CD14-positive monocyte (primary cell): Measurements from ENCODE around the gene NTNG2. TPM values are rescaled to one million over a fixed set of nuclear protein-coding genes. Genes with fewer than 3 reads are reported as not detected.

ENCODE experiments used
- DNase-seq, 3 donors: peaks; one replicate each; pipeline ENCODE4 v3.0.0-alpha.2; 2011 to 2022
- H2AFZ ChIP-seq: 2 replicates; pipeline ENCODE4 v1.6.0; 2012; ENCODE audit warnings: mild to moderate bottlenecking, low read depth, low read length, inconsistent platforms; ENCODE audit not compliant: insufficient read depth, poor library complexity, severe bottlenecking
- H3K27ac ChIP-seq, 2 donors: 1 replicate in 1 of 2; 2 replicates in 1 of 2; pipeline ENCODE4 v1.5.1; 2012 to 2013; ENCODE audit warnings: low read length in 2 of 2, control low read depth in 1 of 2, inconsistent platforms in 1 of 2, low read depth in 1 of 2, mild to moderate bottlenecking in 1 of 2
- H3K27me3 ChIP-seq, 2 donors: one replicate each; pipeline versions ENCODE4 v1.6.0 to v1.6.1; 2011 to 2013; ENCODE audit warnings: low read length in 2 of 2; ENCODE audit not compliant: control insufficient read depth in 2 of 2, insufficient read depth in 2 of 2
- H3K36me3 ChIP-seq, 2 donors: replicated peaks in 1 of 2; 1 replicate in 1 of 2; 2 replicates in 1 of 2; pipeline versions ENCODE4 v1.5.1 to v1.6.1; 2012 to 2013; ENCODE audit warnings: low read length in 2 of 2, control low read depth in 1 of 2, inconsistent platforms in 1 of 2, mild to moderate bottlenecking in 1 of 2; ENCODE audit not compliant: insufficient read depth in 2 of 2, control insufficient read depth in 1 of 2
- H3K4me1 ChIP-seq, 2 donors: 1 replicate in 1 of 2; 2 replicates in 1 of 2; pipeline versions ENCODE4 v1.5.1 to v1.6.1; 2012 to 2013; ENCODE audit warnings: low read length in 2 of 2, control low read depth in 1 of 2, inconsistent platforms in 1 of 2, mild to moderate bottlenecking in 1 of 2, moderate library complexity in 1 of 2; ENCODE audit not compliant: insufficient read depth in 2 of 2, control insufficient read depth in 1 of 2
- H3K4me2 ChIP-seq: replicated peaks from 2 replicates; pipeline ENCODE3; 2012; ENCODE audit warnings: low read length, moderate library complexity, mild to moderate bottlenecking; ENCODE audit not compliant: poor library complexity, severe bottlenecking; ENCODE audit errors: extremely low read depth
- H3K4me3 ChIP-seq, 3 experiments: fragments of 200-600 bp in 1 of 3; sonication (generic) in 1 of 3; replicated peaks in 1 of 3; 1 replicate in 2 of 3; 2 replicates in 1 of 3; pipeline ENCODE4 v1.5.1; 2011 to 2013; ENCODE audit warnings: low read length in 3 of 3, mild to moderate bottlenecking in 3 of 3, control low read depth in 2 of 3, low read depth in 2 of 3, inconsistent platforms in 1 of 3, moderate library complexity in 1 of 3
- H3K79me2 ChIP-seq: 2 replicates; pipeline ENCODE4 v1.6.0; 2012; ENCODE audit warnings: mild to moderate bottlenecking, control low read depth, inconsistent platforms, low read length, moderate library complexity; ENCODE audit not compliant: insufficient read depth
- H3K9ac ChIP-seq: 2 replicates; pipeline ENCODE4 v1.6.0; 2017; ENCODE audit warnings: low read length, mild to moderate bottlenecking; ENCODE audit not compliant: insufficient read depth, poor library complexity, severe bottlenecking
- H3K9me3 ChIP-seq, 2 donors: replicated peaks in 1 of 2; 1 replicate in 1 of 2; 2 replicates in 1 of 2; pipeline versions ENCODE4 v1.5.1 to v1.6.1; 2012 to 2013; ENCODE audit warnings: low read length in 2 of 2, control low read depth in 1 of 2; ENCODE audit not compliant: control insufficient read depth in 1 of 2, insufficient read depth in 1 of 2
- H4K20me1 ChIP-seq: 2 replicates; pipeline ENCODE4 v1.6.0; 2012; ENCODE audit warnings: mild to moderate bottlenecking, low read length, control low read depth, moderate library complexity; ENCODE audit not compliant: insufficient read depth
- H3K27ac Mint-ChIP-seq, 7 donors: one replicate each; pipeline ENCODE4 v1.8.0; 2020; ENCODE audit warnings: mild to moderate bottlenecking in 7 of 7, mixed read lengths in 7 of 7, moderate library complexity in 6 of 7, inconsistent platforms in 2 of 7
- H3K27me3 Mint-ChIP-seq, 3 donors: one replicate each; pipeline ENCODE4 v1.8.0; 2021 to 2022; ENCODE audit warnings: low read depth in 3 of 3, mild to moderate bottlenecking in 3 of 3, mixed read lengths in 3 of 3, moderate library complexity in 3 of 3, inconsistent platforms in 1 of 3
- H3K36me3 Mint-ChIP-seq, 2 donors: one replicate each; pipeline ENCODE4 v1.8.0; 2020; ENCODE audit warnings: mixed read lengths in 2 of 2, inconsistent platforms in 1 of 2, mild to moderate bottlenecking in 1 of 2
- H3K4me1 Mint-ChIP-seq: one replicate; pipeline ENCODE4 v1.8.0; 2020; ENCODE audit warnings: mild to moderate bottlenecking, mixed read lengths
- H3K4me3 Mint-ChIP-seq, 2 donors: one replicate each; pipeline ENCODE4 v1.8.0; 2020; ENCODE audit warnings: mild to moderate bottlenecking in 2 of 2, mixed read lengths in 2 of 2, moderate library complexity in 1 of 2
- H3K9me3 Mint-ChIP-seq, 7 donors: one replicate each; pipeline ENCODE4 v1.8.0; 2020 to 2022; ENCODE audit warnings: mixed read lengths in 7 of 7, mild to moderate bottlenecking in 6 of 7, moderate library complexity in 6 of 7, inconsistent platforms in 2 of 7
- WGBS: methylation state at CpG from one replicate; pipeline ENCODE4 v1.1.5; 2013; ENCODE audit warnings: missing lambda C conversion rate; ENCODE audit not compliant: insufficient coverage; 5-methylcytosine and 5-hydroxymethylcytosine counted together
- intact Hi-C, 2 donors: fragments of 100-400 bp; cut with micrococcal nuclease; formaldehyde crosslinking; loops; one replicate each; pipeline versions ENCODE4 v1.15.0 to v1.15.1; 2023
- polyA plus RNA-seq, 3 donors: library from polyadenylated mRNA; depleted of rRNA in 1 of 3; unstranded in 2 of 3; stranded (reverse) in 1 of 3; fragments of 300-500 nt in 2 of 3; fragments of >200 nt in 1 of 3; fragmentation: Illumina TruSeq in 2 of 3; gene quantifications; 1 replicate in 2 of 3; 2 replicates in 1 of 3; pipeline ENCODE4 v1.2.3, GENCODE V29; 2012 to 2021
- TF ChIP-seq, protein P1 (sequence below): fragments of 200-600 bp; IDR thresholded peaks from one replicate; pipeline ENCODE4 v1.8.0; 2022; ENCODE audit warnings: antibody characterized with exemption, mild to moderate bottlenecking

The NTNG2 gene
- polyA plus RNA-seq, 3 donors: 2.1 to 10.0 (median 5.0) TPM

DNA sequence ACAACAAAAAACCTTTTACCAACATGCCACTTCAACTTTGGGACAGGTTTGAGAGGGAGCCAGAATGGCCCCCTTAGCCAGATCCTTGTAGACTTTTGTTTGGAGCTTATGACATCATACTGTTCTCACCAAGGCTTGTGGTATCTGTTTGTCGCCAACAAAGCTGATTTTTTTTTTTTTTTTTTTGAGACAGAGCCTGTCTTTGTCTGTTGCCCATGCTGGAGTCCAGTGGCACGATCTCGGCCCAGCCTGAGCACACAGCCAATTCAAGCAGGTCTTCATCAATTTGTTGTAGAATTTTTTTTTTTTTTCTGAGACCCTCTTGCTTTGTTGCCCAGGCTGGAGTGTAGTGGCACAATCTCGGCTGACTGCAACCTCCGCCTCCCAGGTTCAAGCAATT is 26.4 kb upstream of the NTNG2 start:
- no peak overlapping the region for H3K4me3 ChIP-seq
- H3K36me3 Mint-ChIP-seq: no peaks in the 10 kb centered on the region
- TF ChIP-seq, protein P1, sequence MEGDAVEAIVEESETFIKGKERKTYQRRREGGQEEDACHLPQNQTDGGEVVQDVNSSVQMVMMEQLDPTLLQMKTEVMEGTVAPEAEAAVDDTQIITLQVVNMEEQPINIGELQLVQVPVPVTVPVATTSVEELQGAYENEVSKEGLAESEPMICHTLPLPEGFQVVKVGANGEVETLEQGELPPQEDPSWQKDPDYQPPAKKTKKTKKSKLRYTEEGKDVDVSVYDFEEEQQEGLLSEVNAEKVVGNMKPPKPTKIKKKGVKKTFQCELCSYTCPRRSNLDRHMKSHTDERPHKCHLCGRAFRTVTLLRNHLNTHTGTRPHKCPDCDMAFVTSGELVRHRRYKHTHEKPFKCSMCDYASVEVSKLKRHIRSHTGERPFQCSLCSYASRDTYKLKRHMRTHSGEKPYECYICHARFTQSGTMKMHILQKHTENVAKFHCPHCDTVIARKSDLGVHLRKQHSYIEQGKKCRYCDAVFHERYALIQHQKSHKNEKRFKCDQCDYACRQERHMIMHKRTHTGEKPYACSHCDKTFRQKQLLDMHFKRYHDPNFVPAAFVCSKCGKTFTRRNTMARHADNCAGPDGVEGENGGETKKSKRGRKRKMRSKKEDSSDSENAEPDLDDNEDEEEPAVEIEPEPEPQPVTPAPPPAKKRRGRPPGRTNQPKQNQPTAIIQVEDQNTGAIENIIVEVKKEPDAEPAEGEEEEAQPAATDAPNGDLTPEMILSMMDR: no peak
- H3K27ac Mint-ChIP-seq: no peak overlapping the region
- 83% methylated on average over 1 of the region's 5 CpGs for WGBS
- H3K4me1 Mint-ChIP-seq: no peaks in the 10 kb centered on the region
- intact Hi-C loops: no loop called here
- H3K27ac ChIP-seq: no peak overlapping the region
- H3K9me3 ChIP-seq: no peaks in the 10 kb centered on the region
- no peaks in the 10 kb centered on the region for H3K36me3 ChIP-seq
- no peaks in the 10 kb centered on the region for H3K9me3 Mint-ChIP-seq
- no peaks in the 10 kb centered on the region for H3K79me2 ChIP-seq
- H4K20me1 ChIP-seq: no peaks in the 10 kb centered on the region
- H3K4me3 Mint-ChIP-seq: no peak overlapping the region
- no peak for DNase-seq
- H3K9ac ChIP-seq: no peak overlapping the region
- H3K27me3 Mint-ChIP-seq: peaks cover 15 to 46% (median 26%) of the 10 kb centered on the region in 3 donors
- H2AFZ ChIP-seq: no peak overlapping the region
- peaks cover 0 to 9% of the 10 kb centered on the region in 2 donors for H3K27me3 ChIP-seq
- no peaks in the 10 kb centered on the region for H3K4me1 ChIP-seq
- no peak overlapping the region for H3K4me2 ChIP-seq

DNA sequence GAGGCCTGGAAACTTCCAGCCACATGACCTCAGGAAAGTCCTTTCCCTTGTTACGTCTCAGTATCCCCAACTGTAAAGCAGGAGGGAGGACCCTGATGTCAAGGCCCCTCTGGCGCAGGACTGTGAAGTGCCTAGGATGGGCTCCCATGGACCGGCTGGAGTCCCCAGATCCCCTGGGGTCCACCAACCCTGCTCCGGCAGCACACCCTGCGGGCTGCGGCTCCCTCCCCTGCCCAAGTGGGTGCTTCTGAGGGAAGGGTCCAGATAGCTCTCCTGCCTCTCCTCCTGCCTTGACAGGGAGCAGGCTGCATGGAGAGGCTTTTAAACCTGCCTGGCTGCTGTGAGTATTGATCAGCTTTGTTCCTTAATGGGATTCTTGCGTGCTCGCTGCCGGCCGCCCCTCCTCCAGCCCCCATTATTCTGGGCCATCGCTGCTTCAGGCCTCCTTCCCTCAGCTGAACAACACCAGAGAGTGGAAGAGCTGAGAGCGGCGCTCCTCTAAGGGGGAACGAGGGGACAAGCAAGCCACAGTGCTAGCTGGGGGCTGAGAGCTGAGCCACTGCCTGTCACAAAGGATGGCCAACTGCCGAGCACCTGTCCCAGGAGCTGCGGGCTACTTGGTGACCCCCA is 25.6 kb upstream of the NTNG2 start:
- TF ChIP-seq, protein P1: no peak
- no peak overlapping the region for H3K27ac Mint-ChIP-seq
- intact Hi-C loops: no loop called here
- no peaks in the 10 kb centered on the region for H3K36me3 ChIP-seq
- H4K20me1 ChIP-seq: no peaks in the 10 kb centered on the region
- H3K36me3 Mint-ChIP-seq: no peaks in the 10 kb centered on the region
- H2AFZ ChIP-seq: no peak overlapping the region
- 81% methylated on average over 8 of the region's 16 CpGs for WGBS
- no peak for DNase-seq
- no peak overlapping the region for H3K9ac ChIP-seq
- no peak overlapping the region for H3K27ac ChIP-seq
- H3K27me3 ChIP-seq: peaks cover 0 to 16% of the 10 kb centered on the region in 2 donors
- H3K79me2 ChIP-seq: no peaks in the 10 kb centered on the region
- H3K4me3 ChIP-seq: no peak overlapping the region
- H3K4me1 Mint-ChIP-seq: peaks cover 1% of the 10 kb centered on the region
- H3K9me3 Mint-ChIP-seq: peaks cover 0 to 4% (median 0%) of the 10 kb centered on the region in 7 donors
- H3K4me2 ChIP-seq: no peak overlapping the region
- H3K9me3 ChIP-seq: no peaks in the 10 kb centered on the region
- H3K4me3 Mint-ChIP-seq: no peak overlapping the region
- peaks cover 22 to 54% (median 33%) of the 10 kb centered on the region in 3 donors for H3K27me3 Mint-ChIP-seq
- H3K4me1 ChIP-seq: peaks cover 0 to under 1% of the 10 kb centered on the region in 2 donors
